IPS-20b (cell line): ENCODE measurements around the gene ABI3BP.

Experiments
- H3K27ac ChIP-seq: one replicate; pipeline ENCODE4 v1.5.1; 2013; ENCODE audit warnings: low read length
- H3K27me3 ChIP-seq: 2 replicates; pipeline ENCODE4 v1.6.1; 2013; ENCODE audit warnings: mild to moderate bottlenecking, low read length, inconsistent platforms; ENCODE audit not compliant: insufficient read depth
- H3K36me3 ChIP-seq: 2 replicates; pipeline ENCODE4 v1.6.1; 2013; ENCODE audit warnings: low read depth, mild to moderate bottlenecking, inconsistent platforms, low read length, moderate library complexity; ENCODE audit not compliant: insufficient read depth
- H3K4me1 ChIP-seq: 2 replicates; pipeline ENCODE4 v1.6.1; 2013; ENCODE audit warnings: mild to moderate bottlenecking, control low read depth, inconsistent platforms, low read length, moderate library complexity; ENCODE audit not compliant: insufficient read depth
- H3K4me3 ChIP-seq: 2 replicates; pipeline ENCODE4 v1.5.1; 2013; ENCODE audit warnings: mild to moderate bottlenecking, low read length, inconsistent platforms
- H3K9ac ChIP-seq: 2 replicates; pipeline ENCODE4 v1.6.1; 2013; ENCODE audit warnings: low read depth, mild to moderate bottlenecking, inconsistent platforms, low read length, moderate library complexity
- H3K9me3 ChIP-seq: 2 replicates; pipeline ENCODE4 v1.6.1; 2013; ENCODE audit warnings: mild to moderate bottlenecking, low read depth, low read length, inconsistent platforms; ENCODE audit not compliant: insufficient read depth

ABI3BP gene

GRCh38 chr3:100811779-100812507 lies 181.3 kb downstream of the ABI3BP start:
- Histone ChIP-seq H3K4me1 (no peaks in the 10 kb centered on the region), H3K36me3 (no peaks in the 10 kb centered on the region), H3K27me3 (no peaks in the 10 kb centered on the region; the same call in 1 of the 2 replicates), H3K4me3 (no peak overlapping the region), H3K9me3 (no peaks in the 10 kb centered on the region), H3K27ac (no peak overlapping the region), H3K9ac (no peak overlapping the region)

- no peaks in the 10 kb centered on the region for H3K9me3 ChIP-seq
- no peak overlapping the region for H3K9ac ChIP-seq
- H3K4me1 ChIP-seq = no peaks in the 10 kb centered on the region
- H3K36me3 ChIP-seq = no peaks in the 10 kb centered on the region
- H3K27ac ChIP-seq = no peak overlapping the region
- no peak overlapping the region for H3K4me3 ChIP-seq
- no peaks in the 10 kb centered on the region; the same call in 1 of the 2 replicates for H3K27me3 ChIP-seq
These were observed 182.6 kb downstream of the ABI3BP start for GRCh38 chr3:100810671-100811070.

GRCh38 chr3:100804631-100805030 lies 188.6 kb downstream of the ABI3BP start:
- Histone ChIP-seq H3K36me3 (no peaks in the 10 kb centered on the region), H3K27ac (no peak overlapping the region), H3K27me3 (no peaks in the 10 kb centered on the region)

GRCh38 chr3:100803711-100804110 lies 189.5 kb downstream of the ABI3BP start:
- H3K9me3 ChIP-seq = no peaks in the 10 kb centered on the region
- H3K36me3 ChIP-seq = no peaks in the 10 kb centered on the region
- H3K4me1 ChIP-seq = no peaks in the 10 kb centered on the region
- H3K27me3 ChIP-seq = no peaks in the 10 kb centered on the region
- no peak overlapping the region for H3K4me3 ChIP-seq
- no peak overlapping the region for H3K27ac ChIP-seq
- no peak overlapping the region for H3K9ac ChIP-seq

More at GRCh38 chr3:100804631-100805030, 188.6 kb downstream of the ABI3BP start:
- Histone ChIP-seq H3K9me3 (no peaks in the 10 kb centered on the region), H3K4me1 (no peaks in the 10 kb centered on the region), H3K9ac (no peak overlapping the region), H3K4me3 (no peak overlapping the region)

- no peaks in the 10 kb centered on the region for H3K27me3 ChIP-seq
These were observed 191.1 kb downstream of the ABI3BP start for GRCh38 chr3:100802126-100802525.

GRCh38 chr3:100798012-100798411 lies 195.2 kb downstream of the ABI3BP start:
- Histone ChIP-seq H3K36me3 (no peaks in the 10 kb centered on the region), H3K9me3 (no peaks in the 10 kb centered on the region), H3K27me3 (no peaks in the 10 kb centered on the region), H3K27ac (no peak overlapping the region), H3K4me3 (no peak overlapping the region), H3K9ac (no peak overlapping the region), H3K4me1 (no peaks in the 10 kb centered on the region)

More at GRCh38 chr3:100802126-100802525, 191.1 kb downstream of the ABI3BP start:
- Histone ChIP-seq H3K9ac (no peak overlapping the region), H3K4me1 (no peaks in the 10 kb centered on the region), H3K9me3 (no peaks in the 10 kb centered on the region), H3K36me3 (no peaks in the 10 kb centered on the region), H3K4me3 (no peak overlapping the region), H3K27ac (no peak overlapping the region)

GRCh38 chr3:100796556-100796955 lies 196.7 kb downstream of the ABI3BP start:
- Histone ChIP-seq H3K27ac (no peak overlapping the region), H3K4me1 (no peaks in the 10 kb centered on the region), H3K27me3 (no peaks in the 10 kb centered on the region), H3K9me3 (no peaks in the 10 kb centered on the region), H3K4me3 (no peak overlapping the region), H3K36me3 (no peaks in the 10 kb centered on the region), H3K9ac (no peak overlapping the region)

GRCh38 chr3:100789579-100789978 lies 203.6 kb downstream of the ABI3BP start:
- Histone ChIP-seq H3K27me3 (no peaks in the 10 kb centered on the region), H3K9me3 (peaks cover 3% of the 10 kb centered on the region; the same call in 1 of the 2 replicates), H3K36me3 (no peaks in the 10 kb centered on the region), H3K4me3 (no peak overlapping the region), H3K4me1 (no peaks in the 10 kb centered on the region), H3K9ac (no peak overlapping the region), H3K27ac (no peak overlapping the region)

GRCh38 chr3:100783619-100784018 lies 209.6 kb downstream of the ABI3BP start:
- no peaks in the 10 kb centered on the region for H3K36me3 ChIP-seq
- H3K27me3 ChIP-seq = no peaks in the 10 kb centered on the region
- no peak overlapping the region for H3K9ac ChIP-seq
- no peak overlapping the region for H3K27ac ChIP-seq
- H3K4me3 ChIP-seq = no peak overlapping the region
- no peaks in the 10 kb centered on the region for H3K4me1 ChIP-seq
- H3K9me3 ChIP-seq = peaks cover 3% of the 10 kb centered on the region; the same call in 1 of the 2 replicates

- H3K4me3 ChIP-seq = no peak overlapping the region
- no peak overlapping the region for H3K27ac ChIP-seq
- H3K27me3 ChIP-seq = no peaks in the 10 kb centered on the region
- no peak overlapping the region for H3K9ac ChIP-seq
- H3K36me3 ChIP-seq = no peaks in the 10 kb centered on the region
- H3K9me3 ChIP-seq = peaks cover 3% of the 10 kb centered on the region; the same call in 1 of the 2 replicates
- no peaks in the 10 kb centered on the region for H3K4me1 ChIP-seq
These were observed 210.3 kb downstream of the ABI3BP start for GRCh38 chr3:100782906-100783305.

- H3K36me3 ChIP-seq = no peaks in the 10 kb centered on the region
- peaks cover 3% of the 10 kb centered on the region; the same call in 1 of the 2 replicates for H3K9me3 ChIP-seq
- no peak overlapping the region for H3K27ac ChIP-seq
- no peak overlapping the region for H3K9ac ChIP-seq
- no peaks in the 10 kb centered on the region for H3K4me1 ChIP-seq
- no peak overlapping the region for H3K4me3 ChIP-seq
- H3K27me3 ChIP-seq = no peaks in the 10 kb centered on the region
These were observed 210.9 kb downstream of the ABI3BP start for GRCh38 chr3:100782348-100782747.

- H3K9ac ChIP-seq = no peak overlapping the region
- H3K4me1 ChIP-seq = no peaks in the 10 kb centered on the region
- H3K9me3 ChIP-seq = peaks cover 3% of the 10 kb centered on the region; the same call in 1 of the 2 replicates
- H3K36me3 ChIP-seq = no peaks in the 10 kb centered on the region
- no peak overlapping the region for H3K4me3 ChIP-seq
- no peaks in the 10 kb centered on the region for H3K27me3 ChIP-seq
- no peak overlapping the region for H3K27ac ChIP-seq
These were observed 211.9 kb downstream of the ABI3BP start for GRCh38 chr3:100781301-100781700.
